Measurements from ENCODE around the gene EYA2. TPM values are rescaled to one million over a fixed set of nuclear protein-coding genes. Genes with fewer than 3 reads are reported as not detected.
"Not testable (repeated sequence)": the region's sequence is repeated elsewhere in the genome, so short reads cannot be mapped to it uniquely, and the experiment has no call there.

EYA2 gene
- total RNA-seq, 1 experiment from 2014 or later: not detected

DNA sequence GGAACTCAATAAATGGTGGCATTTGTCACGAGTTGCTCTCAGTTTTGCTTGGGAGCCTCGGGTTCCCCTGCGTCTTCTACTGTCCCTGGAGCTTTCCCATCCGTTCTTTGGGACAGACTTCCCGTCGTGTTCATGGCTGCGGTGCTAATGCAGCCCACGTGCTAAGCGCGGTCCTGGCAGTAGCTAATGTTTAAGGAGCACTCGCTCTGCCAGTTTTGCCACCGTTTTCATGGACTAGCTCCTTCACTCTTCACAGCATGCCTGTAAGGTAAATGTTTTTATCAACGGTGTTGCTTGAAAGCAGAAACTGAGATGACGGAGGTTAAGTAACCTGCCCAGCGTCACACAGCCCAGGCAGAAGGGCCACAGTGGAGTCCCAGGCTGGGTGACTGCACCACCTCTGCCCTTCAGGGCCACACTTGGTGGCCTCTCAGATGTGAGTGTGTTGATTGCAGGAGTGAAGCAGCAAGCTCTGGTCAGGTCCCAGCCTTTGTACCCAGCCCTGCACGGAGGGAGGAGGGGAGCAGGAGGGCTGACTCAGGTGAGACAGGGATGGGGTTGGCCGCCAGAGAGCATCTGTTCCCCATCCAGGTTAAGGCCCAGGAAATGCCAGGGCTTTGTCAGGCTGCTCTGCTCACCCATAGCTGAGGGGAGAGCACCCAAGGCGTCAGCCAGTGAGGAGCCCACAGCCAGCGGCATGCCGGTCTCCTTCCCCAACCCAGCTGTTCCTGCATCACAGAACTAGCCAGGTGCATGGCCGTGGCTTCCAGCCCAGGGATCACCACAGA, 280.0 kb downstream of the EYA2 start:
- Histone ChIP-seq H3K27me3 (replicated peaks; ENCODE audit: insufficient read depth, low read depth, low read length, poor library complexity) (peaks cover 10% of the 10 kb centered on the region), H3K4me3 (ENCODE audit: low read depth, low read length, poor library complexity, severe bottlenecking) (no peak overlapping the region), H3K4me1 (ENCODE audit: insufficient read depth, low read length, poor library complexity, severe bottlenecking) (no peaks in the 10 kb centered on the region), H3K9me3 (ENCODE audit: low read depth, low read length, poor library complexity, severe bottlenecking) (no peaks in the 10 kb centered on the region), H3K36me3 (ENCODE audit: insufficient read depth, low read length, poor library complexity, severe bottlenecking) (no peaks in the 10 kb centered on the region), H3K27ac (ENCODE audit: low read depth, low read length, poor library complexity, severe bottlenecking) (no peak overlapping the region)
- intact Hi-C loops (cut with micrococcal nuclease; ENCODE audit: unreplicated experiment): no loop called here
- no TSS peak for BruUV-seq (replicated peaks)
- no peak for TF ChIP-seq EZH2 (IDR thresholded peaks at IDR 0.05; ENCODE audit: borderline replicate concordance, low read depth, low read length, poor library complexity, severe bottlenecking)
- TF ChIP-seq, protein P1, sequence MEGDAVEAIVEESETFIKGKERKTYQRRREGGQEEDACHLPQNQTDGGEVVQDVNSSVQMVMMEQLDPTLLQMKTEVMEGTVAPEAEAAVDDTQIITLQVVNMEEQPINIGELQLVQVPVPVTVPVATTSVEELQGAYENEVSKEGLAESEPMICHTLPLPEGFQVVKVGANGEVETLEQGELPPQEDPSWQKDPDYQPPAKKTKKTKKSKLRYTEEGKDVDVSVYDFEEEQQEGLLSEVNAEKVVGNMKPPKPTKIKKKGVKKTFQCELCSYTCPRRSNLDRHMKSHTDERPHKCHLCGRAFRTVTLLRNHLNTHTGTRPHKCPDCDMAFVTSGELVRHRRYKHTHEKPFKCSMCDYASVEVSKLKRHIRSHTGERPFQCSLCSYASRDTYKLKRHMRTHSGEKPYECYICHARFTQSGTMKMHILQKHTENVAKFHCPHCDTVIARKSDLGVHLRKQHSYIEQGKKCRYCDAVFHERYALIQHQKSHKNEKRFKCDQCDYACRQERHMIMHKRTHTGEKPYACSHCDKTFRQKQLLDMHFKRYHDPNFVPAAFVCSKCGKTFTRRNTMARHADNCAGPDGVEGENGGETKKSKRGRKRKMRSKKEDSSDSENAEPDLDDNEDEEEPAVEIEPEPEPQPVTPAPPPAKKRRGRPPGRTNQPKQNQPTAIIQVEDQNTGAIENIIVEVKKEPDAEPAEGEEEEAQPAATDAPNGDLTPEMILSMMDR (conservative IDR thresholded peaks at IDR 0.05; ENCODE audit: low read depth, low read length): no peak
- CTCF ChIA-PET: no interaction called here
- POLR2A ChIA-PET (ENCODE audit: low non-redundant PET): no interaction called here
- DNase-seq (ENCODE audit: low spot score): no peak

DNA sequence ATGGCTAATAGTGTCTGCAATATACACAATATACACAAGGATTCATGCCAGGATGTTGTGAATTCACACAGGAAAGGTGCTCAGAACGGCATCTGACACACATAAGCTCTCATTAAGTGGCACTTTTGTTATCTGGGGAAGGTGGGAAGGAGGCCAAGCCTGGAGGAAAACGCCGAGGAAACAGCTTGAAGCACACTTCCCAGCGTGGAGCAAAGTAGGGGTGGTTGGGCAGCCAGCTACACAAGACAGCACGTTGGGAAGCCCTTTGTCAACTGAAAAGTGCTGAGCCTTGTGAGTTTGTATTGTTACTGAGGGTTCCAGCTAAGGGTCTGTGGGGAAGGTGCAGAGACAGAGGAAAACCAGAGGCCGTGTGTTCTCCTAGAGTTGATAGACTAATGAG, 280.9 kb downstream of the EYA2 start:
- CTCF ChIA-PET: no interaction called here
- TF ChIP-seq, protein P1 (conservative IDR thresholded peaks at IDR 0.05; ENCODE audit: low read depth, low read length): no peak
- TF ChIP-seq EZH2 (IDR thresholded peaks at IDR 0.05; ENCODE audit: borderline replicate concordance, low read depth, low read length, poor library complexity, severe bottlenecking): no peak
- POLR2A ChIA-PET (ENCODE audit: low non-redundant PET): no interaction called here
- Histone ChIP-seq H3K27me3 (replicated peaks; ENCODE audit: insufficient read depth, low read depth, low read length, poor library complexity) (peaks cover 10% of the 10 kb centered on the region), H3K9me3 (ENCODE audit: low read depth, low read length, poor library complexity, severe bottlenecking) (no peaks in the 10 kb centered on the region), H3K27ac (ENCODE audit: low read depth, low read length, poor library complexity, severe bottlenecking) (no peak overlapping the region), H3K4me3 (ENCODE audit: low read depth, low read length, poor library complexity, severe bottlenecking) (no peak overlapping the region), H3K36me3 (ENCODE audit: insufficient read depth, low read length, poor library complexity, severe bottlenecking) (no peaks in the 10 kb centered on the region), H3K4me1 (ENCODE audit: insufficient read depth, low read length, poor library complexity, severe bottlenecking) (no peaks in the 10 kb centered on the region)
- BruUV-seq (replicated peaks): no TSS peak
- intact Hi-C loops (cut with micrococcal nuclease; ENCODE audit: unreplicated experiment): no loop called here
- DNase-seq (ENCODE audit: low spot score): no peak

DNA sequence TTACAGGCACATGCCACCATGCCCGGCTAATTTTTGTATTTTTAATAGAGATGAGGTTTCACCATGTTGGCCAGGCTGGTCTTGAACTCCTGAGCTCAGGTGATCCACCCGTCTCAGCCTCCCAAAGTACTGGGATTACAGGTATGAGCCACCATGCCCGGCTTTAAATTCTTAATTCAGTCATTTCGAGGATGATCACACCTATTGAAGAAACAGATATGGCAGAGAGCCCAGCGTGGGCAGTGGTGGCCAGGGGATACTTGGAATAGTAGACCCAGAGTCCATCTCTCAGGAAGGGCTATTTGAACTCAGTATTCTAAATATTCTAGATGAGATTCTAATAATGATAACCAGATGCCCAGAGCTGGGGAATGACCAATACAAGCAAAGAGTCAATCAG, 281.6 kb downstream of the EYA2 start:
- not testable (repeated sequence) for BruUV-seq (replicated peaks)

GRCh38 chr20:47178277-47178676, 283.6 kb downstream of the EYA2 start:
- H3K36me3 ChIP-seq (ENCODE audit: insufficient read depth, low read length, poor library complexity, severe bottlenecking): no peaks in the 10 kb centered on the region
- no peaks in the 10 kb centered on the region for H3K27me3 ChIP-seq (replicated peaks; ENCODE audit: insufficient read depth, low read depth, low read length, poor library complexity)
- ChIA-PET CTCF (no interaction called here), POLR2A (ENCODE audit: low non-redundant PET) (no interaction called here)
- DNase-seq (ENCODE audit: low spot score): no peak
- BruUV-seq (replicated peaks): no TSS peak
- no peak overlapping the region for H3K4me3 ChIP-seq (ENCODE audit: low read depth, low read length, poor library complexity, severe bottlenecking)
- no peak for TF ChIP-seq EZH2 (IDR thresholded peaks at IDR 0.05; ENCODE audit: borderline replicate concordance, low read depth, low read length, poor library complexity, severe bottlenecking)
- TF ChIP-seq, protein P1 (conservative IDR thresholded peaks at IDR 0.05; ENCODE audit: low read depth, low read length): no peak
- intact Hi-C loops (cut with micrococcal nuclease; ENCODE audit: unreplicated experiment): no loop called here
- H3K4me1 ChIP-seq (ENCODE audit: insufficient read depth, low read length, poor library complexity, severe bottlenecking): no peaks in the 10 kb centered on the region
- H3K9me3 ChIP-seq (ENCODE audit: low read depth, low read length, poor library complexity, severe bottlenecking): no peaks in the 10 kb centered on the region
- H3K27ac ChIP-seq (ENCODE audit: low read depth, low read length, poor library complexity, severe bottlenecking): no peak overlapping the region

More for the DNA sequence above, 281.6 kb downstream of the EYA2 start:
- H3K4me3 ChIP-seq (ENCODE audit: low read depth, low read length, poor library complexity, severe bottlenecking); CTCF ChIA-PET; H3K27me3 ChIP-seq (replicated peaks; ENCODE audit: insufficient read depth, low read depth, low read length, poor library complexity); DNase-seq (ENCODE audit: low spot score); H3K4me1 ChIP-seq (ENCODE audit: insufficient read depth, low read length, poor library complexity, severe bottlenecking); H3K9me3 ChIP-seq (ENCODE audit: low read depth, low read length, poor library complexity, severe bottlenecking); intact Hi-C loops (cut with micrococcal nuclease; ENCODE audit: unreplicated experiment); H3K36me3 ChIP-seq (ENCODE audit: insufficient read depth, low read length, poor library complexity, severe bottlenecking); POLR2A ChIA-PET (ENCODE audit: low non-redundant PET); H3K27ac ChIP-seq (ENCODE audit: low read depth, low read length, poor library complexity, severe bottlenecking): not testable (repeated sequence)

Data from A673 (cell line).